Activated CD8-positive, alpha-beta T cell treated with anti-CD3 and anti-CD28 coated beads, Interleukin-2, amount 10 ng/mL, durations not matched to agents 7 days and 5 days (primary cell): ENCODE data around the gene ST8SIA5. TPM values are rescaled to one million over a fixed set of nuclear protein-coding genes. Genes with fewer than 3 reads are reported as not detected.

ENCODE experiments used
- ATAC-seq: fragments of 150-1000 bp; cut with Tn5 transposase; one replicate; pipeline ENCODE4 v1.10.0; 2021; ENCODE audit warnings: moderate library complexity
- CTCF ChIA-PET: fragments of 350-600 bp; sonication (Branson Sonifier 250); formaldehyde crosslinking; loops from one replicate; lab custom pipeline; 2021; ENCODE audit warnings: antibody characterized with exemption; lab: Charles Lee
- POLR2A ChIA-PET: fragments of 350-600 bp; sonication (Branson Sonifier 250); formaldehyde crosslinking; loops from one replicate; lab custom pipeline; 2021; ENCODE audit warnings: antibody characterized with exemption; lab: Charles Lee
- DNase-seq: peaks from one replicate; pipeline ENCODE4 v3.0.0-alpha.2; 2020
- H3K27ac Mint-ChIP-seq: one replicate; pipeline ENCODE4 v1.8.0; 2021; ENCODE audit warnings: mild to moderate bottlenecking, mixed read lengths
- H3K27me3 Mint-ChIP-seq: one replicate; pipeline ENCODE4 v1.8.0; 2021; ENCODE audit warnings: low read depth, mixed read lengths
- H3K36me3 Mint-ChIP-seq: one replicate; pipeline ENCODE4 v1.8.0; 2021; ENCODE audit warnings: low read depth, mixed read lengths
- H3K4me1 Mint-ChIP-seq: one replicate; pipeline ENCODE4 v1.8.0; 2021; ENCODE audit warnings: low read depth, mixed read lengths
- H3K4me3 Mint-ChIP-seq: one replicate; pipeline ENCODE4 v1.8.0; 2021; ENCODE audit warnings: mild to moderate bottlenecking, mixed read lengths
- H3K9me3 Mint-ChIP-seq: one replicate; pipeline ENCODE4 v1.8.0; 2022; ENCODE audit warnings: mixed read lengths; ENCODE audit not compliant: insufficient read depth
- total RNA-seq, 2 experiments: library from RNA; stranded (reverse); gene quantifications; one replicate each; pipeline ENCODE4 v1.2.3, GENCODE V29; 2021

The ST8SIA5 gene
- total RNA-seq, 2 experiments from 2014 or later: not detected

GRCh38 chr18:46736135-46736534 is 20.7 kb downstream of the ST8SIA5 start:
- H3K27ac Mint-ChIP-seq: no peak overlapping the region
- ChIA-PET POLR2A (no interaction called here), CTCF (no interaction called here)
- no peaks in the 10 kb centered on the region for H3K9me3 Mint-ChIP-seq
- ATAC-seq: no peak
- H3K4me1 Mint-ChIP-seq: no peaks in the 10 kb centered on the region
- H3K36me3 Mint-ChIP-seq: no peaks in the 10 kb centered on the region
- H3K27me3 Mint-ChIP-seq: peaks cover 5% of the 10 kb centered on the region
- H3K4me3 Mint-ChIP-seq: no peak overlapping the region
- no peak for DNase-seq

GRCh38 chr18:46734981-46735380 is 21.9 kb downstream of the ST8SIA5 start:
- H3K27ac Mint-ChIP-seq: no peak overlapping the region
- H3K4me3 Mint-ChIP-seq: no peak overlapping the region
- ATAC-seq: no peak
- POLR2A ChIA-PET: no interaction called here
- DNase-seq: no peak
- no peaks in the 10 kb centered on the region for H3K4me1 Mint-ChIP-seq
- no peaks in the 10 kb centered on the region for H3K9me3 Mint-ChIP-seq
- peaks cover 3% of the 10 kb centered on the region for H3K27me3 Mint-ChIP-seq
- CTCF ChIA-PET: no interaction called here
- H3K36me3 Mint-ChIP-seq: no peaks in the 10 kb centered on the region

- H3K36me3 Mint-ChIP-seq: no peaks in the 10 kb centered on the region
- no peak overlapping the region for H3K4me3 Mint-ChIP-seq
- H3K27ac Mint-ChIP-seq: no peak overlapping the region
- ATAC-seq (no peak), DNase-seq (no peak)
- H3K9me3 Mint-ChIP-seq: no peaks in the 10 kb centered on the region
- ChIA-PET POLR2A (no interaction called here), CTCF (no interaction called here)
- no peaks in the 10 kb centered on the region for H3K4me1 Mint-ChIP-seq
- no peaks in the 10 kb centered on the region for H3K27me3 Mint-ChIP-seq
Observed at GRCh38 chr18:46733872-46734271, 23.0 kb downstream of the ST8SIA5 start.

GRCh38 chr18:46732801-46733200 is 24.1 kb downstream of the ST8SIA5 start:
- Mint-ChIP-seq H3K4me1 (no peaks in the 10 kb centered on the region), H3K27ac (no peak overlapping the region), H3K4me3 (no peak overlapping the region), H3K36me3 (no peaks in the 10 kb centered on the region), H3K9me3 (no peaks in the 10 kb centered on the region), H3K27me3 (no peaks in the 10 kb centered on the region)
- no peak for ATAC-seq
- POLR2A ChIA-PET: no interaction called here
- CTCF ChIA-PET: no interaction called here
- DNase-seq: no peak

GRCh38 chr18:46732201-46732600 is 24.7 kb downstream of the ST8SIA5 start:
- Mint-ChIP-seq H3K27ac (no peak overlapping the region), H3K9me3 (no peaks in the 10 kb centered on the region), H3K36me3 (no peaks in the 10 kb centered on the region), H3K4me1 (no peaks in the 10 kb centered on the region), H3K27me3 (no peaks in the 10 kb centered on the region), H3K4me3 (no peak overlapping the region)
- ATAC-seq (no peak), DNase-seq (no peak)
- POLR2A ChIA-PET: no interaction called here
- CTCF ChIA-PET: no interaction called here

GRCh38 chr18:46731316-46731715 is 25.5 kb downstream of the ST8SIA5 start:
- Mint-ChIP-seq H3K4me1 (no peaks in the 10 kb centered on the region), H3K27ac (no peak overlapping the region), H3K36me3 (no peaks in the 10 kb centered on the region), H3K9me3 (no peaks in the 10 kb centered on the region), H3K4me3 (no peak overlapping the region), H3K27me3 (no peaks in the 10 kb centered on the region)
- POLR2A ChIA-PET: no interaction called here
- CTCF ChIA-PET: no interaction called here
- DNase-seq (no peak), ATAC-seq (no peak)

GRCh38 chr18:46728219-46728930 is 28.5 kb downstream of the ST8SIA5 start:
- Mint-ChIP-seq H3K27me3 (no peaks in the 10 kb centered on the region), H3K4me3 (no peak overlapping the region), H3K9me3 (no peaks in the 10 kb centered on the region), H3K4me1 (no peaks in the 10 kb centered on the region), H3K36me3 (no peaks in the 10 kb centered on the region), H3K27ac (no peak overlapping the region)
- no peak for ATAC-seq
- CTCF ChIA-PET: no interaction called here
- POLR2A ChIA-PET: no interaction called here
- DNase-seq: no peak

GRCh38 chr18:46727177-46727576 is 29.7 kb downstream of the ST8SIA5 start:
- ATAC-seq: no peak
- DNase-seq: no peak
- H3K36me3 Mint-ChIP-seq: no peaks in the 10 kb centered on the region
- H3K27ac Mint-ChIP-seq: no peak overlapping the region
- ChIA-PET POLR2A (no interaction called here), CTCF (no interaction called here)
- H3K4me1 Mint-ChIP-seq: no peaks in the 10 kb centered on the region
- no peak overlapping the region for H3K4me3 Mint-ChIP-seq
- no peaks in the 10 kb centered on the region for H3K9me3 Mint-ChIP-seq
- H3K27me3 Mint-ChIP-seq: no peaks in the 10 kb centered on the region

- POLR2A ChIA-PET: no interaction called here
- CTCF ChIA-PET: no interaction called here
- ATAC-seq: no peak
- no peaks in the 10 kb centered on the region for H3K27me3 Mint-ChIP-seq
- H3K4me1 Mint-ChIP-seq: no peaks in the 10 kb centered on the region
- no peaks in the 10 kb centered on the region for H3K36me3 Mint-ChIP-seq
- no peak overlapping the region for H3K4me3 Mint-ChIP-seq
- no peak overlapping the region for H3K27ac Mint-ChIP-seq
- H3K9me3 Mint-ChIP-seq: no peaks in the 10 kb centered on the region
- DNase-seq: no peak
Observed at GRCh38 chr18:46725310-46725709, 31.5 kb downstream of the ST8SIA5 start.

- ChIA-PET POLR2A (no interaction called here), CTCF (no interaction called here)
- no peaks in the 10 kb centered on the region for H3K36me3 Mint-ChIP-seq
- H3K27ac Mint-ChIP-seq: no peak overlapping the region
- no peak for DNase-seq
- H3K4me1 Mint-ChIP-seq: no peaks in the 10 kb centered on the region
- H3K27me3 Mint-ChIP-seq: peaks cover 4% of the 10 kb centered on the region
- no peak for ATAC-seq
- H3K9me3 Mint-ChIP-seq: no peaks in the 10 kb centered on the region
- no peak overlapping the region for H3K4me3 Mint-ChIP-seq
Observed at GRCh38 chr18:46723856-46724415, 32.9 kb downstream of the ST8SIA5 start.

GRCh38 chr18:46722051-46722450 is 34.8 kb downstream of the ST8SIA5 start:
- Mint-ChIP-seq H3K36me3 (no peaks in the 10 kb centered on the region), H3K4me1 (no peaks in the 10 kb centered on the region), H3K27me3 (peaks cover 4% of the 10 kb centered on the region), H3K27ac (no peak overlapping the region), H3K9me3 (no peaks in the 10 kb centered on the region), H3K4me3 (no peak overlapping the region)
- POLR2A ChIA-PET: no interaction called here
- no peak for DNase-seq
- CTCF ChIA-PET: no interaction called here
- no peak for ATAC-seq

GRCh38 chr18:46721331-46721730 is 35.5 kb downstream of the ST8SIA5 start:
- CTCF ChIA-PET: no interaction called here
- ATAC-seq: no peak

GRCh38 chr18:46720521-46720920 is 36.3 kb downstream of the ST8SIA5 start:
- ChIA-PET POLR2A (no interaction called here), CTCF (no interaction called here)
- Mint-ChIP-seq H3K4me1 (no peaks in the 10 kb centered on the region), H3K27ac (no peak overlapping the region), H3K27me3 (peaks cover 4% of the 10 kb centered on the region), H3K4me3 (no peak overlapping the region), H3K9me3 (no peaks in the 10 kb centered on the region), H3K36me3 (no peaks in the 10 kb centered on the region)
- no peak for ATAC-seq
- DNase-seq: no peak

More at GRCh38 chr18:46721331-46721730, 35.5 kb downstream of the ST8SIA5 start:
- Mint-ChIP-seq H3K36me3 (no peaks in the 10 kb centered on the region), H3K27me3 (peaks cover 4% of the 10 kb centered on the region), H3K4me3 (no peak overlapping the region), H3K9me3 (no peaks in the 10 kb centered on the region), H3K27ac (no peak overlapping the region), H3K4me1 (no peaks in the 10 kb centered on the region)
- no peak for DNase-seq
- POLR2A ChIA-PET: no interaction called here
